ENCODE measurements around the gene OCRL. TPM values are rescaled to one million over a fixed set of nuclear protein-coding genes. Genes with fewer than 3 reads are reported as not detected.
"Not testable (repeated sequence)": the region's sequence is repeated elsewhere in the genome, so short reads cannot be mapped to it uniquely, and the experiment has no call there.

The OCRL gene
- total RNA-seq, 3 donors from 2014 or later, result 27.0 to 34.5 (median 30.7) TPM

GRCh38 chrX:129540722-129541184 lies 694 bp downstream of the OCRL start:
- intact Hi-C loops (cut with DNase I, micrococcal nuclease), result no loop called here
- H3K4me1 ChIP-seq (ENCODE audit: low read depth), result no peaks in the 10 kb centered on the region
- peak; percentile 93 for ATAC-seq
- no peaks in the 10 kb centered on the region for H3K36me3 ChIP-seq (ENCODE audit: low read depth)
- H3K9me3 ChIP-seq, result no peaks in the 10 kb centered on the region
- H3K4me3 ChIP-seq, result peak overlapping the region; percentile 40
- TF ChIP-seq CTCF (IDR thresholded peaks at IDR 0.05), result no peak
- peak; percentile 58 to 66 (median 60) for DNase-seq

- ATAC-seq, result no peak
- no peak for DNase-seq
- Histone ChIP-seq H3K4me1 (ENCODE audit: low read depth) (no peaks in the 10 kb centered on the region), H3K4me3 (no peak overlapping the region), H3K36me3 (ENCODE audit: low read depth) (no peaks in the 10 kb centered on the region), H3K9me3 (no peaks in the 10 kb centered on the region)
- intact Hi-C loops (cut with DNase I, micrococcal nuclease), result no loop called here
- TF ChIP-seq CTCF (IDR thresholded peaks at IDR 0.05), result no peak
Observed at GRCh38 chrX:129544780-129545179, 4.7 kb downstream of the OCRL start.

GRCh38 chrX:129545408-129545807 lies 5.3 kb downstream of the OCRL start:
- Histone ChIP-seq H3K4me1 (ENCODE audit: low read depth) (no peaks in the 10 kb centered on the region), H3K36me3 (ENCODE audit: low read depth) (no peaks in the 10 kb centered on the region), H3K4me3 (no peak overlapping the region), H3K9me3 (no peaks in the 10 kb centered on the region)
- TF ChIP-seq CTCF (IDR thresholded peaks at IDR 0.05), result no peak
- intact Hi-C loops (cut with DNase I, micrococcal nuclease), result no loop called here
- DNase-seq (no peak), ATAC-seq (no peak)

- Histone ChIP-seq H3K4me1 (ENCODE audit: low read depth) (no peaks in the 10 kb centered on the region), H3K9me3 (no peaks in the 10 kb centered on the region), H3K36me3 (ENCODE audit: low read depth) (no peaks in the 10 kb centered on the region), H3K4me3 (no peak overlapping the region)
- DNase-seq (no peak), ATAC-seq (no peak)
- TF ChIP-seq CTCF (IDR thresholded peaks at IDR 0.05), result no peak
- intact Hi-C loops (cut with DNase I, micrococcal nuclease), result no loop called here
Observed at GRCh38 chrX:129549124-129549523, 9.1 kb downstream of the OCRL start.

GRCh38 chrX:129553619-129554288 lies 13.7 kb downstream of the OCRL start:
- DNase-seq (no peak), ATAC-seq (peak; percentile 17)
- H3K4me3 ChIP-seq, result no peak overlapping the region
- intact Hi-C loops (cut with DNase I, micrococcal nuclease), result no loop called here
- H3K4me1 ChIP-seq (ENCODE audit: low read depth), result no peaks in the 10 kb centered on the region
- no peaks in the 10 kb centered on the region for H3K9me3 ChIP-seq
- no peak for TF ChIP-seq CTCF (IDR thresholded peaks at IDR 0.05)
- H3K36me3 ChIP-seq (ENCODE audit: low read depth), result no peaks in the 10 kb centered on the region

- DNase-seq; H3K4me3 ChIP-seq; H3K4me1 ChIP-seq (ENCODE audit: low read depth); intact Hi-C loops (cut with DNase I, micrococcal nuclease); ATAC-seq; H3K9me3 ChIP-seq; H3K36me3 ChIP-seq (ENCODE audit: low read depth): not testable (repeated sequence)
Observed at GRCh38 chrX:129554816-129555215, 14.8 kb downstream of the OCRL start.

Data from mucosa of descending colon (tissue), 3 donors.